Tibial artery (tissue), 4 donors: Measurements from ENCODE around the gene RUNX1.
"Not testable (repeated sequence)": the region's sequence is repeated elsewhere in the genome, so short reads cannot be mapped to it uniquely, and the experiment has no call there.

Experiments used
- DNase-seq, 2 donors: peaks; one replicate each; pipeline ENCODE4 v3.0.0-alpha.2; 2019
- H3K27ac ChIP-seq, 2 donors: fragments of 200-600 bp; sonication (generic) in 1 of 2; 1 replicate in 1 of 2; 2 replicates in 1 of 2; pipeline ENCODE4 v1.5.1; 2018 to 2019; ENCODE audit warnings: mild to moderate bottlenecking in 1 of 2
- H3K27me3 ChIP-seq, 2 donors: fragments of 200-600 bp; sonication (generic) in 1 of 2; one replicate each; pipeline versions ENCODE4 v1.5.1 to v1.6.0; 2016 to 2019
- H3K36me3 ChIP-seq, 3 donors: fragments of 200-600 bp; sonication (generic) in 2 of 3; one replicate each; pipeline ENCODE4 v1.5.1; 2016 to 2019; ENCODE audit warnings: mild to moderate bottlenecking in 2 of 3
- H3K4me1 ChIP-seq, 4 donors: fragments of 200-600 bp; sonication (generic) in 2 of 4; 1 replicate in 3 of 4; 2 replicates in 1 of 4; pipeline ENCODE4 v1.5.1; 2016 to 2019
- H3K4me3 ChIP-seq, 2 donors: fragments of 200-600 bp; sonication (generic) in 1 of 2; 1 replicate in 1 of 2; 2 replicates in 1 of 2; pipeline ENCODE4 v1.5.1; 2018 to 2019; ENCODE audit warnings: mild to moderate bottlenecking in 2 of 2
- H3K9me3 ChIP-seq, 3 donors: fragments of 200-600 bp; sonication (generic) in 1 of 3; one replicate each; pipeline ENCODE4 v1.5.1; 2016 to 2019
- intact Hi-C: fragments of 100-400 bp; cut with DNase I; formaldehyde crosslinking; loops from one replicate; pipeline ENCODE4 v1.15.0; 2023; ENCODE audit warnings: low total_unique reads
- TF ChIP-seq, protein P1 (sequence below), 2 experiments: fragments of 200-600 bp in 1 of 2; fragments of 450-650 bp in 1 of 2; IDR thresholded peaks; one replicate each; pipeline ENCODE4 v1.5.1; 2017 to 2019; ENCODE audit warnings: antibody characterized with exemption in 2 of 2, mild to moderate bottlenecking in 1 of 2, moderate library complexity in 1 of 2

The RUNX1 gene

GRCh38 chr21:34968414-34969333, 80.4 kb downstream of the RUNX1 start:
- no peaks in the 10 kb centered on the region for H3K36me3 ChIP-seq
- intact Hi-C loops, result no loop called here

DNA sequence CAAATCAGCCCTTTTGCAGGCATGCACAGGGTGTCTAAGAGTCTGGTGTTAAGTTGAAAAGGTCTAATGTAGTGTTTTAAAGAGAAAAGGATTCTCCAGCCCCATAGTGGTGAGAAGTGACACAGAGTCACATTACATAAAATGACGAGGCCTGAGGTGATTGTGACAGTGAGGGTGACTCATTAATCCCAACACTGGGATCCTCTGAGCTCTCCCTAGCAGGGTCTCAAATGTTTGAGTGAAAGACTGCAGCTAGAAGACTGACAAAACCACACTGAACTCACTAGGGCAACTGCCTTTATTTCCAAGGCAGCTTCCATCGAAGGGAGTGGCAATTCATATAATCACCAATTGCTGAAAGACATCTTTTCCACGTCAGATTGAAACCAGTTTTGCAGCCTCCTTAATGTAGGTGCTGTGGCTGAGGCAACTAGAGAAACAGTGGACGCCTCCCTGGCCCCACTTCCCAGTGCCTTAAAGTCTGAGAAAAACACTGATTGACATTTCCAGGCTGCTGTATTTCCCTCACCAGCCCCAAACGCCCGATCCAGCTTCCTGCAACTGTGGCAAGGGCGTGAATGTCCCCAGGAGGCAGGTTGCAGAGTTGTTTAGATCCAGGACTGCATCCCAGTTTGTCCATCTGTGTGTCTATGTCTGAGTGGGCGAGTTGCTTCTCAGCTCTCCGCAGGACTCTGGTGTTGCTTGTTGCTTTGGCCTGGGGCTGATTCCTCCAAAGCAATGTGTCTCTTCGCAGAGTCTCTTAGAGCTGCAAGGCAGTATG, 81.4 kb downstream of the RUNX1 start:
- TF ChIP-seq, protein P1, sequence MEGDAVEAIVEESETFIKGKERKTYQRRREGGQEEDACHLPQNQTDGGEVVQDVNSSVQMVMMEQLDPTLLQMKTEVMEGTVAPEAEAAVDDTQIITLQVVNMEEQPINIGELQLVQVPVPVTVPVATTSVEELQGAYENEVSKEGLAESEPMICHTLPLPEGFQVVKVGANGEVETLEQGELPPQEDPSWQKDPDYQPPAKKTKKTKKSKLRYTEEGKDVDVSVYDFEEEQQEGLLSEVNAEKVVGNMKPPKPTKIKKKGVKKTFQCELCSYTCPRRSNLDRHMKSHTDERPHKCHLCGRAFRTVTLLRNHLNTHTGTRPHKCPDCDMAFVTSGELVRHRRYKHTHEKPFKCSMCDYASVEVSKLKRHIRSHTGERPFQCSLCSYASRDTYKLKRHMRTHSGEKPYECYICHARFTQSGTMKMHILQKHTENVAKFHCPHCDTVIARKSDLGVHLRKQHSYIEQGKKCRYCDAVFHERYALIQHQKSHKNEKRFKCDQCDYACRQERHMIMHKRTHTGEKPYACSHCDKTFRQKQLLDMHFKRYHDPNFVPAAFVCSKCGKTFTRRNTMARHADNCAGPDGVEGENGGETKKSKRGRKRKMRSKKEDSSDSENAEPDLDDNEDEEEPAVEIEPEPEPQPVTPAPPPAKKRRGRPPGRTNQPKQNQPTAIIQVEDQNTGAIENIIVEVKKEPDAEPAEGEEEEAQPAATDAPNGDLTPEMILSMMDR (IDR thresholded peaks at IDR 0.05), result no peak
- H3K27me3 ChIP-seq, result peaks cover 0 to 3% of the 10 kb centered on the region in 2 donors

More at GRCh38 chr21:34968414-34969333, 80.4 kb downstream of the RUNX1 start:
- no peak overlapping the region for H3K27ac ChIP-seq
- peaks cover 0 to 3% of the 10 kb centered on the region in 2 donors for H3K27me3 ChIP-seq
- no peak for DNase-seq
- no peaks in the 10 kb centered on the region for H3K4me1 ChIP-seq
- H3K4me3 ChIP-seq, result no peak overlapping the region
- TF ChIP-seq, protein P1 (IDR thresholded peaks at IDR 0.05), result no peak
- no peaks in the 10 kb centered on the region for H3K9me3 ChIP-seq

DNA sequence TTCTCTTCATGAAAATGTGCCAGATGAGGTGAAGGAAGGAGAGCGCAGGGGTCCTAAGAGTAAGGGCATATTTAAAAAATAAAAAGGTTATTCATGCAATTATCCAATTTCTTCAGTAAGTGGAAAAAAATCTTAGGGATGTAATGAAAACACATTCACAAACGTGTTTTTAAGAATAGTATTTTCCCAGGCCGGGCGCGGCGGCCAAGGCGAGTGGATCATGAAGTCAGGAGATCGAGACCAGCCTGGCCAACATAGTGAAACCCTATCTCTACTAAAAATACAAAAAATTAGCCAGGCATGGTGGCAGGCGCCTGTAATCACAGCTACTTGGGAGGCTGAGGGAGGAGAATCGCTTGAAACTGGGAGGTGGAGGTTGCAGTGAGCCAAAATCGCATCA, 82.2 kb downstream of the RUNX1 start:
- H3K4me1 ChIP-seq, H3K27ac ChIP-seq, H3K27me3 ChIP-seq, DNase-seq, H3K4me3 ChIP-seq, H3K9me3 ChIP-seq, H3K36me3 ChIP-seq, intact Hi-C loops: not testable (repeated sequence)

More for the DNA sequence above, 81.4 kb downstream of the RUNX1 start:
- H3K27ac ChIP-seq, result no peak overlapping the region
- no peaks in the 10 kb centered on the region for H3K36me3 ChIP-seq
- H3K9me3 ChIP-seq, result no peaks in the 10 kb centered on the region
- no peak for DNase-seq
- intact Hi-C loops, result no loop called here
- H3K4me1 ChIP-seq, result no peaks in the 10 kb centered on the region
- H3K4me3 ChIP-seq, result no peak overlapping the region

- no peak overlapping the region for H3K27ac ChIP-seq
- intact Hi-C loops, result no loop called here
- TF ChIP-seq, protein P1 (IDR thresholded peaks at IDR 0.05), result no peak
Measured at GRCh38 chr21:34965200-34966174, 83.6 kb downstream of the RUNX1 start.

DNA sequence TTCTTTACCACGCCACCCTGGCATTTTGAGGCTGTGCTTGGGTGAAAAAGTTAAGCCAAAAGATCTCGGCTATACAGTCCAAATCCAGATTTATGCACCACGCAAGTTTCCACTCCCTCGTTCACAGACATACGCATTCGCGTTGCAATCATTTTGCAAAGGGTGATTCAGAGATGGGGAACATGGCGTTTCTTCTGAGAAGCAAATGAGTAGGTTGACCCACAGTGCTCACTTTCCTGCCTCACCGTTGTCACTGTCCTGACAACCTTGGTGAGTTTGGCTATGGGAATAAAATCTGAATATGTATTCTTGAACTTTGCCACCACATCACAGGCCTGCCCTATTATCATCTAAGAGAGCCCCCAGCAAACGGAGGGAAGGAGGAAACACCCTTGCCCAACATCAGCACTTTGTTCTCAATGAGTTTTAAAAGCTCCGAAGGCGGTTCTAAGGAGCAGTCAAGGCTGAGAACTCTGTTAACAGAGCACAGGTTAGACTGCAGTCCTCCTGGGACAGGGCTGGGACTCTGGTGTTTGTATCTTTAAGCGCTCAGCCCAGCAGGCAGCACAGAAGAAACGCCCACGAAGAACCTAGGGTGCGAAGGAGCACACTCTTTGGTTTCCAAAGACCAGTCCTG, 86.4 kb downstream of the RUNX1 start:
- H3K27ac ChIP-seq, result no peak overlapping the region
- intact Hi-C loops, result no loop called here

More at GRCh38 chr21:34965200-34966174, 83.6 kb downstream of the RUNX1 start:
- Histone ChIP-seq H3K4me1 (no peaks in the 10 kb centered on the region), H3K4me3 (no peak overlapping the region), H3K9me3 (no peaks in the 10 kb centered on the region), H3K36me3 (no peaks in the 10 kb centered on the region), H3K27me3 (peaks cover 0 to 3% of the 10 kb centered on the region in 2 donors)
- no peak for DNase-seq

More for the DNA sequence above, 86.4 kb downstream of the RUNX1 start:
- Histone ChIP-seq H3K9me3 (no peaks in the 10 kb centered on the region), H3K36me3 (no peaks in the 10 kb centered on the region), H3K4me3 (no peak overlapping the region), H3K27me3 (peaks cover 0 to 3% of the 10 kb centered on the region in 2 donors), H3K4me1 (no peaks in the 10 kb centered on the region)
- TF ChIP-seq, protein P1 (IDR thresholded peaks at IDR 0.05), result no peak
- DNase-seq, result no peak
